GM18907 (cell line): ENCODE data around the gene CREB5.

Experiments
- ATAC-seq: cut with Tn5 transposase; IDR thresholded peaks from one replicate; pipeline ENCODE4 v1.9.1; 2021; ENCODE audit warnings: mild to moderate bottlenecking, moderate library complexity; ENCODE audit not compliant: unreplicated experiment

Gene CREB5

GRCh38 chr7:28729281-28729680, 317.0 kb downstream of the CREB5 start:
- ATAC-seq = no peak

GRCh38 chr7:28729727-28730126, 317.4 kb downstream of the CREB5 start:
- ATAC-seq = no peak

- no peak for ATAC-seq
Measured at GRCh38 chr7:28731092-28731658, 318.9 kb downstream of the CREB5 start.

DNA sequence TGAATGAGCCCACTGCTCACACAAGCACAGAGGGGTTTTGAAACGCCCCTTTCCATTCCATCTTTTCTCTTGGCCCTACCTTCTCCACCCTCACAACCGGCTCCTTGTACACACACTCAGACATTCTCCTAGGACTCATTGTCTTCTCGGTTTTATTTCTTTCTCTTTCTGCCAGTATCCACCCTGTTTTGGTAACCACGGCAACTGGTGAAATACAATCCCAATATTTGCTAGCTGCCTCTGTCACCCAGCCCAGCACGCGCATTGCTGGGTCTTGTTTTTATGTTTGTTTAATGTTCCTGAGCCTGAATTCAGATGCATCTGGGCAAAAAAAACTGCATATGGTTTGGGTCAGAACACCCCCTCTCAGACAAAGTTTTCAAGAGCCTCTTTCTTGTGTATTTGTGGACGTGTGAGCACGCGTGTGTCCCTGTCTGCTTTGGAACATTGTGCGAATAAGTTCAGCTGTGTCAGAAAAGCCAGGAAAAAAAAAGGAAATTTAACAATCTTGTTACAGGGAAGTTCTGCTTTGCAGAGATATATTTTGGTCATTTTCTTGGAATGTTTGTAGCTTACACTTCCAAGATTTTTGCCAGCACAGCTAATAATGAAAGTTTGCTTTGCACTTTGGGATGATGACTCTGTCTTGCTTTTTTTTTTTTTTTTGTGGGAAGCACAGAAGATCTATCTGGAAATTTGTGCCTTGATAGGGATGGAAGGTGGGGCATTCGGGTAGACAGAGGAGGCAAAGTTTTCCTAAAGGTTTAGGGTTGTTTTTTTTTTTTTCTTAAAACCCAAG, 320.0 kb downstream of the CREB5 start:
- ATAC-seq = no peak

DNA sequence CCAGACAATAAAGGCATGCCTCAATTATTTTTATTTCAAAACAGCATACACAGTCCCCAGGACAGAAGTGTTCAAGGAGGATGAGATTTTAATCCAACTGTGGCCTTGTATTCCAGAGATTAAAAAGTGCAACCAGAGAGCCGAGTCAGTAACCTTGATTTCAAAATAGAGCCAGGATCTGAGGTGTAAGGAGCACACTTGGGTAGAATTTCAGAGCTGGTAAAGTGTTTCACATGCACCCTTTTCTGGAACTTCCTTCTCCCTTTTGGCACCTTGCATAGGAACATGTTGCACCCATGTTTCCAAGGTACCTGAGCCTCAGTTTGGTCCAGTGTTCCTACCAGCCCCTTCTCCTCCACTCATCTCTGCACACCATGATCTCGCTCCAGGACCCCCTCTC, 320.7 kb downstream of the CREB5 start:
- ATAC-seq = no peak

DNA sequence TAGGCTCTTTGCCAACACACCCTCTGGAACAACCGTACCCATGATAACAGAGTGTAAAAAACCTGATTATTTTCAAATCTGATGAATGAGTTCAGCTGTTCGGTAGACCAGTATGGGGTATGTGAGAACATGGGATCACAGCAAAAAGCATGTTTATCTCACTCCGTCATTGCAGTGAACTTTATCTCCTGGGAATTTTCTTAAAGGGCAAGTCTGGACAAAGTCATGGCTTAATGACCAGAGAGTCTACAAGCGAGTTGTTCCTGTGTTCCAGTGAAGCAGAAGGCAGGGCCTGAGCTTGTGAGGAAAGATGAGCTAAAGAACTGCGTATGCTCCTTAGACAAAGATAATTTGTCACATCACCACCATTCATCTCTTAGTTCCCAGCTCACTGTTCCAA, 326.1 kb downstream of the CREB5 start:
- ATAC-seq = no peak

DNA sequence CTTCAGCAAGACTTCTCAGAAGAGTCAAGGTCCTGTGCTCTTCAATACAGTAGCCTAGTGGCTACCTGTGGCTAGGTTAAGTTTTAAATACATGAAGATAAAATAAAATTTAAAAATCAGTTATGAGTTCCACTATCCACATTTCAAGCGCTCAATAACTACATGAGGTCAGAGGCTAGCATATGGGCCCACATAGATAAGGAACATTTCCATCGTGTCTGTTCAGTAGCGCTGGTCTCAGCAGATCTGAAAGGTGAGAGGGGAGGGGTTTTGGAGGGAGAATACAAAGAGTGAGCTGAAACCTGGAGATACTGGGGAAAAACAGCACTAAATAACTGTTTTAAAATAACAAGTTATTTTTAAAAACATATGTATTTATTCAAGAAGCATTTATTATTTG, 326.8 kb downstream of the CREB5 start:
- no peak for ATAC-seq

DNA sequence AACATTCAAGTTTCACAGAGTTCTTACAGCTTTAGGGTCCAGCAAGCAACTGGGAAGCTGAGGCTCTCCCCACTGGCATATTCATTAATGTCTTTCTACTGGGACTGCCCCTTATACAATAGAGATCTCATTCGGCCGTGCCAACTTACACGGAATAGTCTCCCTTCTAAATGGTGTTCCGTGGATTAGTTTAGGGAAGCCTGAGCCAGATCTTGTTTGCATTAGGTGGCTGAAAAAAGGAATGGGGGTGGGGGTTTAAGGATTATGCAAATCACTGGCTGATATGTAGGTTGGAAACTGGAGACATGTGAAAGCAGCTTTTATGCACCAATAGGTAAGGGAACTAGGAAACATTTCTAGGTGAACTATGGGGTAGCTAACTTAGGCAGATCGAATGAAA, 327.5 kb downstream of the CREB5 start:
- ATAC-seq = no peak

DNA sequence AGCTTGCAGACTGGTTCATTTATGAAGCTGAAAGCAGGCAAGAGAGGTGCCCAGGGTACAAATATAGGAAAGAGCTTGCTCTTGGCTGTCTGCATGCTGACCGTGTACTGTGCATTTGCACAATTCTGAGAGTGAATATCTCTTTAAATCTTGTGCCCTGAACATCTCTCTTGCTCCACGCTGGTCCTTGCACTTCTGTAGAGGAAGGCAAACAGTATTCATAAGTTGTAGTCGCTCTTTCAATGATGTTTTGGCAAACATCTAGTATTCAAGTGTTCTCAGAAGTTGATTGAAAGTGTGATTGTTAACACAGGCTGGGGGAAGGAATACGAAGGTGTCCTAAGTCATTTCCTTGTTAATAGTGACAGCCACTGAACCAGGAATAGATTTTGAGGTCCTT, 332.6 kb downstream of the CREB5 start:
- ATAC-seq = no peak

GRCh38 chr7:28745351-28745750, 333.0 kb downstream of the CREB5 start:
- no peak for ATAC-seq

- ATAC-seq = no peak
Measured at GRCh38 chr7:28747404-28747803, 335.1 kb downstream of the CREB5 start.

GRCh38 chr7:28747854-28748253, 335.5 kb downstream of the CREB5 start:
- ATAC-seq = no peak

- ATAC-seq = no peak
Measured at GRCh38 chr7:28748346-28748745, 336.0 kb downstream of the CREB5 start.

DNA sequence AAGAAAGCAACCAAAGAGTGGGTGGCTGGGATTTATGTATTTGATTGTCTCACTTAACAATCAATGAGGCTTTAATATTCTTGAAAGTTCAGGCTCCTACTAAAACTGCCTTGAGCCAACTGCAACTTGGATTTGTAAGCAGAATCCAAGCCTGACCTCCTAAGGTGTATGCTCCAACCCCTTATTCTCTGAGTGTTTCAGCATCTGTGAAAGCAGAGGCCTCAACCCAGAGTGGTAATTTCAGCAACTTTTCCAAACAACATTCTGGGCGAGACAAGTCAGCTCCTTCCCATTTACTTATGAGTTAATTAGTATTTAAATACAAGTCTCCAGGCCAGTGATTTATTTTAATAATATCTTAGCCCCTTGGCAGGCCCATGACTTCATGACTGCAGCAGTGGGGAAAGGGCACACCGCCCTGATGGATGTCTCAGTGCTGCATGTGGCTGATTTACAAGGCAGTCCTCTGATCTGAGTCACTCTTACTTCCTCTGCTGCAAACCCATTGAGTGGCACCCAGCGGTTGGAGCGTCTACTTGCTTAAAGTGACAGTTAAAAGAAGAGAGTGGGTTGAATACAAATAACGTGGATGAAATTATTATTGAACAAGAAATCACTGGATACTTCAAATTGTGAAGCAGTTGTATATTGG, 336.7 kb downstream of the CREB5 start:
- no peak for ATAC-seq

GRCh38 chr7:28749638-28750037, 337.3 kb downstream of the CREB5 start:
- no peak for ATAC-seq

DNA sequence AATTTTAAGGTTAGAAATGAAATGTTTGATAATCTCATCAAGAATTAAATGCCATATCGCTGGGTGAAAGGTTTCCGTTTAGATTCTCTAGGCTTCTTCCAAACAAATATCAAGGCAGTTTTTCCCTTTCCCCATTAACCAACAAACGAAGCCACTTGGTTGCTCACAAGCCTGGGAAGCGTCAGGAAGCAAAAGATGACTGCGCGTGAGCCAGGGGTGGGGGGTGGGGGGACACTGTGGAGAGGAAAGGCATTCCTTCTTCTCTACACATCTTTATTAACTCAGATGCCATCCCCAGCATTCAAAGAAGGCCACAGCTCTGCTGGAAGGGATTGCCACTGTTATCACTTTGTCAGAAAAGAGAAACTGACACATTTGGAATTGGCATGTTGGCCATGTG, 338.7 kb downstream of the CREB5 start:
- no peak for ATAC-seq

DNA sequence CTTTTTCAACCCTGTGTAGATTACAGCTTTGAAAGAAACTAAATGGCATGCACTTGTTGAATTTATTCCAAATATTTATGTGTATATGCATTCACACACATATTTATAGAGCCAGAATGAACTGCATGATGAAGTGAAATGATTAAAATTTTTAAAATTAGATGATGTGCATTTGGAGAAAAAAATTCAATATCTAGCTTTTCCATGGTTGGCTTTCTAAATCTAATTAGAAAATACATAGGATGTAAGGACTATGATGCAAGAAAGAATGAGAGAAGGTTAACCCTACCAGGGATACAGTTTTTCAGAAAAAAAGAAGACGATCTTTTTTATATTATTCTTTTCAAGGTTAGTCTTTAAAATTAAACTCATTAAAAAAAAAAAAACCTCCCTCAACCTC, 341.3 kb downstream of the CREB5 start:
- no peak for ATAC-seq

GRCh38 chr7:28754027-28754426, 341.7 kb downstream of the CREB5 start:
- no peak for ATAC-seq

GRCh38 chr7:28754447-28754846, 342.1 kb downstream of the CREB5 start:
- no peak for ATAC-seq

GRCh38 chr7:28755255-28755654, 342.9 kb downstream of the CREB5 start:
- no peak for ATAC-seq

- no peak for ATAC-seq
Measured at GRCh38 chr7:28758186-28758585, 345.9 kb downstream of the CREB5 start.

GRCh38 chr7:28759475-28759971, 347.2 kb downstream of the CREB5 start:
- no peak for ATAC-seq
